ENCODE measurements around the gene ANKRD65. TPM values are rescaled to one million over a fixed set of nuclear protein-coding genes. Genes with fewer than 3 reads are reported as not detected.
"Not testable (repeated sequence)": the region's sequence is repeated elsewhere in the genome, so short reads cannot be mapped to it uniquely, and the experiment has no call there.

The ANKRD65 gene
- total RNA-seq, 1 donor from 2014 or later, result 3.2 TPM

DNA sequence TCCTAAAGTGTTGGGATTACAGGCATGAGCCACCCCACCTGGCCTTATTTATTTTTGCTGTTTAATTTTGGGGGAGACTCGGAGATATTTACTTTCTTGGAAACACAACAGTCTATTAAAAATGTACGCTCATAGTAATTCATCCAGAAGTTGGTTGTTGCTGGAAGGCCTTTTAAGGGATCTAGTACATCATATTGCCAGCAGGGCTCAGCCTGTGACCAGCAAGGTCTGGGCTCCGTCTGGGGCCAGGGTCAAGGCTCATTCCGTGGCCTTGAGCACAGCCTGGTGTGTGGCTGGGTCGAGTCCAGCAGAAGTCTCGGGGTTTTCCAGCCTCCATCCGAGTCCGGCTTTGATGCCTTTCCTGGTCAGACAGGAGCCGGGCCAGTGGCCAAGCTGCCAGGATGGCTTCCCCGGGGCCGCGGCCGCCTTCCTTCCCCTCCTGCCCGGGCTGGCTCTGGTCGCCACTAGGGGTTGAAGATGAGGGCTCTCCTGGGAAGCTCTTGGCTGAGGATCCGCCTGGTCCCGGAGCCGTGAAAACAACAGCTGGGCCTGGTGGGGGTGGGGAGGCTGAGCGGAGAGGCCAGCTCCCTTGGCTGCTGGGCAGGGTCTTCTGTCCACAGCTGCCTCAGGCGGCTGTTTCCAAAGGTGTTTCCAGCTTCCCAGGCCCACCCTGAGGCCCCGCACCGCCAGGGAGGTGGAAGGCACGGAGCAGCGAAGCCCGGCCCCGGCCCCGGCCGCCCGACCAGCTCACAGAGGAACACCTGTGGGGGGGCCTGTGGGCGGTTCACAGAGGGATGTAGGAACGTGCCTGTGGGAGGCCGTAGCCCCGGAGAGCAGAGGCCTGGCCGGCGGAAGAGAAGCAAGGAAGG lies 9.3 kb upstream of the ANKRD65 start:
- H3K27ac ChIP-seq, result peak overlapping the region; percentile 90
- H3K36me3 ChIP-seq, result no peaks in the 10 kb centered on the region
- no peak for DNase-seq (ENCODE audit: extremely low spot score in 2 of 2)
- no peak for TF ChIP-seq POLR2A (IDR thresholded peaks at IDR 0.05)
- TF ChIP-seq POLR2AphosphoS5 (IDR thresholded peaks at IDR 0.05; ENCODE audit: insufficient read depth in 1 of 2, low read depth in 1 of 2), result peak; percentile 70 to 77
- TF ChIP-seq, protein P1, sequence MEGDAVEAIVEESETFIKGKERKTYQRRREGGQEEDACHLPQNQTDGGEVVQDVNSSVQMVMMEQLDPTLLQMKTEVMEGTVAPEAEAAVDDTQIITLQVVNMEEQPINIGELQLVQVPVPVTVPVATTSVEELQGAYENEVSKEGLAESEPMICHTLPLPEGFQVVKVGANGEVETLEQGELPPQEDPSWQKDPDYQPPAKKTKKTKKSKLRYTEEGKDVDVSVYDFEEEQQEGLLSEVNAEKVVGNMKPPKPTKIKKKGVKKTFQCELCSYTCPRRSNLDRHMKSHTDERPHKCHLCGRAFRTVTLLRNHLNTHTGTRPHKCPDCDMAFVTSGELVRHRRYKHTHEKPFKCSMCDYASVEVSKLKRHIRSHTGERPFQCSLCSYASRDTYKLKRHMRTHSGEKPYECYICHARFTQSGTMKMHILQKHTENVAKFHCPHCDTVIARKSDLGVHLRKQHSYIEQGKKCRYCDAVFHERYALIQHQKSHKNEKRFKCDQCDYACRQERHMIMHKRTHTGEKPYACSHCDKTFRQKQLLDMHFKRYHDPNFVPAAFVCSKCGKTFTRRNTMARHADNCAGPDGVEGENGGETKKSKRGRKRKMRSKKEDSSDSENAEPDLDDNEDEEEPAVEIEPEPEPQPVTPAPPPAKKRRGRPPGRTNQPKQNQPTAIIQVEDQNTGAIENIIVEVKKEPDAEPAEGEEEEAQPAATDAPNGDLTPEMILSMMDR (IDR thresholded peaks at IDR 0.05), result no peak
- intact Hi-C loops (cut with DNase I), result no loop called here
- peak overlapping the region; percentile 19 to 24 for H3K4me3 ChIP-seq
- H3K4me1 ChIP-seq, result peaks cover 65% of the 10 kb centered on the region
- no peaks in the 10 kb centered on the region for H3K9me3 ChIP-seq
- no peaks in the 10 kb centered on the region for H3K27me3 ChIP-seq

DNA sequence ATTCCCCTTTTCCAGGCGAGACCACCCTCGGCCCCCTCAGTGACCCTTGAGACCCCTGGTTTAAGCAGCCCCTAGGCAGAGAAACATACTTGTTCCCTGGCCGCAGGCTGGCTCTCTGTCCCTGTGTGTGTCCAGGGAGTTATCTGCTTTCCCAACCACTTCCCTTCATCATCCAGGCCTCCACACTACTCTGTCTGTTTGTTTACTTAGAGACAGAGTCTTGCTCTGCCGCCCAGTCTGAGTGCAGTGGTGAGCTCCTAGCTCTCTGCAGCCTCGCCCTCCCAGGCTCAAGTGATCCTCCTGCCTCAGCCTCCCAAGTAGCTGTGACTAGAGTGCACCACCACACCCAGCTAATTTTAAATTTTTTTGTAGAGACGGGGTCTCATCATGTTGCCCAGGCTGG lies 8.6 kb upstream of the ANKRD65 start:
- Histone ChIP-seq H3K36me3 (no peaks in the 10 kb centered on the region), H3K4me1 (peaks cover 58% of the 10 kb centered on the region), H3K4me3 (no peak overlapping the region), H3K27me3 (no peaks in the 10 kb centered on the region), H3K9me3 (no peaks in the 10 kb centered on the region), H3K27ac (peak overlapping the region; percentile 90)
- no peak for TF ChIP-seq POLR2A (IDR thresholded peaks at IDR 0.05)
- TF ChIP-seq POLR2AphosphoS5 (IDR thresholded peaks at IDR 0.05; ENCODE audit: insufficient read depth in 1 of 2, low read depth in 1 of 2), result no peak
- TF ChIP-seq, protein P1 (IDR thresholded peaks at IDR 0.05), result no peak
- intact Hi-C loops (cut with DNase I), result no loop called here
- no peak for DNase-seq (ENCODE audit: extremely low spot score in 2 of 2)

DNA sequence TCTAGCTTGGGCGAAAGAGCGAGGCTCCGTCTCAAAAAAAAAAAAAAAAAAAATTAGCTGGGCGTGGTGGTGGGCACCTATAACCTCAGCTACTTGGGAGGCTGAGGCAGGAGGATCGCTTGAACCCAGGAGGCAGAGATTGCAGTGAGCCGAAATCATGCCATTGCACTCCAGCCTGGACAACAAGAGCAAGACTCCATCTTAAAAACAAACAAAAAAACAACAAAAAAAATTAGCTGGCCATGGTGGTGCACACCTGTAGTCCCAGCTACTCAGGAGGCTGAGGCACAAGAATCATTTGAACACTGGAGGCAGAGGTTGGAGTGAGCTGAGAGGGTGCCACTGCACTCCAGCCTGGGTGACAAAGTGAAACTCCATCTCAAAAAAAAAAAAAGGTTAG lies 7.9 kb upstream of the ANKRD65 start:
- H3K36me3 ChIP-seq; H3K9me3 ChIP-seq; intact Hi-C loops (cut with DNase I); H3K4me3 ChIP-seq; DNase-seq (ENCODE audit: extremely low spot score in 2 of 2); H3K27me3 ChIP-seq: not testable (repeated sequence)
- H3K27ac ChIP-seq, result peak overlapping the region; percentile 90
- H3K4me1 ChIP-seq, result peaks cover 51% of the 10 kb centered on the region

DNA sequence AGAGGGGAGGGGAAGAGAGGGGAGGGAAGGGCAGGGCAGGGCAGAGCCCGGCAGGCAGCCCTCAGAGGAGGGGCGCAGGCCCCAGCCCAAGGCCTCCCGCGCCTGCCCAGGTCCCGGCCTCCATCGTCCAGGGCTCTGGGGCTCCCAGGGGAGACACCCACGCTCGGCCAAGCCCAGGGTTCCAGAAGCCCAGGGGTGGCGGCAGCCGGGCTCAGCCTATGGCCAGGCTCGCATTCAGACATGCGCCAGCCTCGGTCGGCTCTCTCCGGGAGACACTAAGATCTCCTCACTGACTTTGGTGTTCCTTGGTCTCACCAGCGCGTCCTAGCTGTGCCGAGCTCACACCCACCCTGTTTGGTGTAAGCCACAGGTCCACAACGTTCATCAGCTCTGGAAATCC lies 7.1 kb upstream of the ANKRD65 start:
- no peak for TF ChIP-seq POLR2A (IDR thresholded peaks at IDR 0.05)
- TF ChIP-seq, protein P1 (IDR thresholded peaks at IDR 0.05), result no peak
- TF ChIP-seq POLR2AphosphoS5 (IDR thresholded peaks at IDR 0.05; ENCODE audit: insufficient read depth in 1 of 2, low read depth in 1 of 2), result no peak
- no peaks in the 10 kb centered on the region for H3K36me3 ChIP-seq
- H3K9me3 ChIP-seq, result no peaks in the 10 kb centered on the region
- no peak overlapping the region for H3K27ac ChIP-seq
- peaks cover 43% of the 10 kb centered on the region for H3K4me1 ChIP-seq
- no peak overlapping the region for H3K4me3 ChIP-seq
- intact Hi-C loops (cut with DNase I), result no loop called here
- H3K27me3 ChIP-seq, result no peaks in the 10 kb centered on the region
- DNase-seq (ENCODE audit: extremely low spot score in 2 of 2), result no peak

DNA sequence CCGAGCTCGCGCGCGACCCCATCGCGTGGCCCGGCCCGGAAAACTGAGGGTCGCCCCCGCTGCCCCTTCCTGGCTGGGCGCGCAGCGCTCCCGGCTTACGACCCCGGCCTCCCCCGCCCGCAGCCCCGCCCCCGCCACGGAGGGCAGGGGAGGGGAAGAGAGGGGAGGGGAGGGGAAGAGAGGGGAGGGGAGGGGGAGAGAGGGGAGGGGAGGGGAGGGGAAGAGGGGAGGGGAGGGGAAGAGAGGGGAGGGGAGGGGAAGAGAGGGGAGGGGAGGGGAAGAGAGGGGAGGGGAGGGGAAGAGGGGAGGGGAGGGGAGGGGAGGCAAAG lies 6.7 kb upstream of the ANKRD65 start:
- Histone ChIP-seq H3K4me3 (peak overlapping the region; percentile 44 to 49), H3K27ac (peak overlapping the region; percentile 75), H3K4me1 (peaks cover 40% of the 10 kb centered on the region), H3K9me3 (no peaks in the 10 kb centered on the region), H3K27me3 (no peaks in the 10 kb centered on the region), H3K36me3 (no peaks in the 10 kb centered on the region)
- TF ChIP-seq POLR2A (IDR thresholded peaks at IDR 0.05) (no peak), POLR2AphosphoS5 (IDR thresholded peaks at IDR 0.05; ENCODE audit: insufficient read depth in 1 of 2, low read depth in 1 of 2) (no peak)
- TF ChIP-seq, protein P1 (IDR thresholded peaks at IDR 0.05), result no peak
- intact Hi-C loops (cut with DNase I), result no loop called here
- DNase-seq (ENCODE audit: extremely low spot score in 2 of 2), result no peak
